Right lobe of liver (tissue), 6 donors: ENCODE results near the gene CAT. TPM values are rescaled to one million over a fixed set of nuclear protein-coding genes. Genes with fewer than 3 reads are reported as not detected.

Experiments
- ATAC-seq, 4 donors: fragments of 200-7000 bp; cut with Tn5 transposase; one replicate each; pipeline ENCODE4 v1.9.1; 2020; ENCODE audit warnings: mild to moderate bottlenecking in 4 of 4, moderate library complexity in 4 of 4
- DNase-seq, 3 donors: peaks; one replicate each; pipeline ENCODE4 v3.0.0-alpha.2; 2020
- H3K27ac ChIP-seq, 3 donors: fragments of 200-600 bp; one replicate each; pipeline ENCODE4 v1.8.0; 2022
- H3K27me3 ChIP-seq, 2 donors: fragments of 200-600 bp; one replicate each; pipeline ENCODE4 v1.8.0; 2022
- H3K36me3 ChIP-seq, 4 donors: fragments of 200-600 bp; sonication (generic) in 1 of 4; one replicate each; pipeline versions ENCODE4 v1.5.1 to v1.8.0; 2017 to 2022; ENCODE audit warnings: control low read depth in 1 of 4
- H3K4me1 ChIP-seq, 4 donors: fragments of 200-600 bp; sonication (generic) in 1 of 4; one replicate each; pipeline versions ENCODE4 v1.5.1 to v1.8.0; 2017 to 2022; ENCODE audit warnings: control low read depth in 1 of 4
- H3K4me3 ChIP-seq, 3 donors: fragments of 200-600 bp; one replicate each; pipeline ENCODE4 v1.8.0; 2022
- H3K9me3 ChIP-seq, 4 donors: fragments of 200-600 bp; sonication (generic) in 1 of 4; one replicate each; pipeline versions ENCODE4 v1.5.1 to v1.8.0; 2017 to 2022; ENCODE audit warnings: control low read depth in 1 of 4
- POLR2A ChIP-seq: fragments of 450-650 bp; IDR thresholded peaks from one replicate; pipeline ENCODE4 v1.6.1; 2017; ENCODE audit warnings: antibody characterized with exemption, mild to moderate bottlenecking
- WGBS: methylation state at CpG from one replicate; pipeline ENCODE4 v1.1.6; 2018; ENCODE audit warnings: low coverage, low lambda C conversion rate; ENCODE audit not compliant: insufficient coverage; ENCODE audit errors: missing lambda C conversion rate; 5-methylcytosine and 5-hydroxymethylcytosine counted together
- intact Hi-C, 2 donors: fragments of 100-400 bp; cut with DNase I; formaldehyde crosslinking; loops; one replicate each; pipeline versions ENCODE4 v1.11.2 to v1.14.1; 2022
- total RNA-seq, 6 experiments: library from RNA; depleted of rRNA in 2 of 6; stranded (reverse); fragments of >200 nt in 2 of 6; fragmentation: NEBNext Ultra II Directional in 3 of 6; extraction: Animal tissue kit (Norgen Biotek cat#: 25700) in 3 of 6; gene quantifications; one replicate each; pipeline versions ENCODE4 v1.1.0 to v1.2.4, GENCODE V29; 2016 to 2023
- TF ChIP-seq, protein P1 (sequence below), 4 donors: fragments of 200-600 bp in 3 of 4; fragments of 450-650 bp in 1 of 4; IDR thresholded peaks; one replicate each; pipeline versions ENCODE4 v1.5.1 to v1.8.0; 2016 to 2022; ENCODE audit warnings: antibody characterized with exemption in 4 of 4, mild to moderate bottlenecking in 2 of 4
- donor health status: DM: no; HTN: yes; CAD: no.
- donor health status: DM: no; HTN: no; CAD: no.
- donor health status: DM: no; HTN: no; CAD: no.
- donor health status: DM: no; HTN: yes; CAD: no.
- donor health status: DM: no; HTN: yes; CAD: no.

Gene CAT
- total RNA-seq, 6 experiments from 2014 or later = 212 to 450 (median 330) TPM

DNA sequence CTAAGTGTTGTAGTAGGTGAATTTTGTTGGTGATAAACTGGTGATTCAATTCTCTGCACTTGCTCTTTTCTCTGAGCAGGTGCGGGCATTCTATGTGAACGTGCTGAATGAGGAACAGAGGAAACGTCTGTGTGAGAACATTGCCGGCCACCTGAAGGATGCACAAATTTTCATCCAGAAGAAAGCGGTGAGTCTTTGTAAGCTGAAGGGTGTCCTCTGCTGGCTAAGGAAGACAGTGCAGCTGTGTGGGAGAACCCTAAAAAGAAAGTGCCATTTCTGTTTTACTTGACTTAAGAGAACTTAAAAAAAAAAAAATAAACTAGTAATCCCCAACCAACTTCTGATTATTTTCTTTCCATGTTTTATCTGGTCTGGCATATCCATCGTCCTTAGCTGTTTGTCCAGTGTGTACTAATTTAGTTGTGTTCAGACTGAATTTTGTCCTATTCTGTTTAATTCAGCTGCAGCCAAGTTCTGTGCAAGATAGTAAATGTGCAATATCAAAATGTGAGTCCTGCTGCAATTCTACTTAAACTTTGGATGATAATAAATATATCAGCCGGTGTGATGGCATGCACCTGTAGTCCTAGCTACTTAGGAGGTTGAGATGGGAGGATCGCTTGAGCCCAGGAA, 29.6 kb downstream of the CAT start:
- Histone ChIP-seq H3K27ac (no peak overlapping the region), H3K4me3 (no peak overlapping the region), H3K36me3 (peaks cover 0 to 85% (median 54%) of the 10 kb centered on the region in 4 donors), H3K4me1 (peaks cover 0 to 14% (median 0%) of the 10 kb centered on the region in 4 donors), H3K27me3 (no peaks in the 10 kb centered on the region), H3K9me3 (no peaks in the 10 kb centered on the region)
- WGBS = 39% methylated on average over 7 of the region's 8 CpGs
- TF ChIP-seq, protein P1, sequence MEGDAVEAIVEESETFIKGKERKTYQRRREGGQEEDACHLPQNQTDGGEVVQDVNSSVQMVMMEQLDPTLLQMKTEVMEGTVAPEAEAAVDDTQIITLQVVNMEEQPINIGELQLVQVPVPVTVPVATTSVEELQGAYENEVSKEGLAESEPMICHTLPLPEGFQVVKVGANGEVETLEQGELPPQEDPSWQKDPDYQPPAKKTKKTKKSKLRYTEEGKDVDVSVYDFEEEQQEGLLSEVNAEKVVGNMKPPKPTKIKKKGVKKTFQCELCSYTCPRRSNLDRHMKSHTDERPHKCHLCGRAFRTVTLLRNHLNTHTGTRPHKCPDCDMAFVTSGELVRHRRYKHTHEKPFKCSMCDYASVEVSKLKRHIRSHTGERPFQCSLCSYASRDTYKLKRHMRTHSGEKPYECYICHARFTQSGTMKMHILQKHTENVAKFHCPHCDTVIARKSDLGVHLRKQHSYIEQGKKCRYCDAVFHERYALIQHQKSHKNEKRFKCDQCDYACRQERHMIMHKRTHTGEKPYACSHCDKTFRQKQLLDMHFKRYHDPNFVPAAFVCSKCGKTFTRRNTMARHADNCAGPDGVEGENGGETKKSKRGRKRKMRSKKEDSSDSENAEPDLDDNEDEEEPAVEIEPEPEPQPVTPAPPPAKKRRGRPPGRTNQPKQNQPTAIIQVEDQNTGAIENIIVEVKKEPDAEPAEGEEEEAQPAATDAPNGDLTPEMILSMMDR (IDR thresholded peaks at IDR 0.05) = peak; percentile 64 to 71 (median 70)
- TF ChIP-seq POLR2A = no peak
- peak; percentile 62 to 73 (median 68) for ATAC-seq
- intact Hi-C loops = no loop called here
- no peak for DNase-seq

DNA sequence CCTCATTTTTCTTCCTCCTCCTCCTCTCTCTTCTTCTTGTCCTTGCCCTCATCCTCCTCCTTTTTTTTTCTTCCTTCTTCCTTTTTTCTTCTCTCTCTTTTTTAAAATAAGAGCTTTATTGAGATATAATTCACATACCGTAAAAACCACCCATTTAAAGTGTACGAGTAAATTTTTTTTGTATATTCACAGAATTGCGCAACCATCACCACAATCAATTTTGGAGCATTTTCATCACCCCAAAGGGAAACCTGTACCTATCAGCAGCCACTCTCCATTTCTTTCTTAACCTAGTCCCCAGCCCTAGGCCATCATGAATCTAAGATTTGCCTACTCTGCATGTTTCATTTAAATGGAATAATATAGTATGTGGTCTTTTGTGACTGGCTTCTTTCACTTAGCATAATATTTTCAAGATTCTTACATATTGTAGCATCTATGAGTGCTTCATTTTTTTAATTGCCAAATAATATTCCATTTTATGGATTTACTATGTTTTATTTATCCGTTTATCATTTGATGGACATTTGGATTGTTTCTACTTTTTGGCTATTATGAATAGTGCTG, 35.0 kb downstream of the CAT start:
- intact Hi-C loops = no loop called here

DNA sequence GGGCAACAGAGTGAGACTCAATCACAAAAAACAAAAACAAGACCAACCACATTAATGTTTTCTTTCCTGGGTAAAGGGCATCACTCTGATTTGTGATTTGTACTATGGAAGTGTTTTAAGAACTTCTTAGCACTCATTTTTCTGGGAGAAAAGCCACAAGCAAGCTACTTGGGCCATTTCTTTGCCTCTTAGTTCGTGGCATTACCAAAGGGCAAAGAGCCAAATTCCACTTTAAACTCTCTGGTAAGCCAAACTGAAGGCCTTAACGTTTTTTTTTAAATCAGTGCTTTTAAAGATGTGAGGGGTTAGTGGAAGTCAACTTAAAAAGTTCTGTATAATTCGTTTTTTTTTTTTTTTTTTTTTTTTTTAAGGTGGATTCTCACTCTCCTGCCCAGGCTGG, 36.9 kb downstream of the CAT start:
- H3K27ac ChIP-seq = no peak overlapping the region
- H3K36me3 ChIP-seq = peaks cover 0 to 20% (median 17%) of the 10 kb centered on the region in 4 donors
- H3K4me1 ChIP-seq = peaks cover 0 to 33% (median 3%) of the 10 kb centered on the region in 4 donors
- DNase-seq (no peak), ATAC-seq (no peak)
- no peaks in the 10 kb centered on the region for H3K27me3 ChIP-seq
- H3K9me3 ChIP-seq = no peaks in the 10 kb centered on the region
- WGBS = 22% methylated on average over 3 of the region's 3 CpGs
- no peak overlapping the region for H3K4me3 ChIP-seq
- intact Hi-C loops = no loop called here
- TF ChIP-seq, protein P1 (IDR thresholded peaks at IDR 0.05) = no peak
- no peak for TF ChIP-seq POLR2A

More for the DNA sequence above, 35.0 kb downstream of the CAT start:
- no peak for TF ChIP-seq POLR2A
- TF ChIP-seq, protein P1 (IDR thresholded peaks at IDR 0.05) = no peak
- H3K9me3 ChIP-seq = no peaks in the 10 kb centered on the region
- 55% methylated on average over 4 of the region's 4 CpGs for WGBS
- ATAC-seq = peak in 3 of 4 donors; percentile 15 to 37 (median 16)
- H3K36me3 ChIP-seq = peaks cover 0 to 40% (median 28%) of the 10 kb centered on the region in 4 donors
- H3K27me3 ChIP-seq = no peaks in the 10 kb centered on the region
- H3K4me1 ChIP-seq = peaks cover 0 to 20% (median 3%) of the 10 kb centered on the region in 4 donors
- no peak overlapping the region for H3K27ac ChIP-seq
- DNase-seq = no peak
- H3K4me3 ChIP-seq = no peak overlapping the region

DNA sequence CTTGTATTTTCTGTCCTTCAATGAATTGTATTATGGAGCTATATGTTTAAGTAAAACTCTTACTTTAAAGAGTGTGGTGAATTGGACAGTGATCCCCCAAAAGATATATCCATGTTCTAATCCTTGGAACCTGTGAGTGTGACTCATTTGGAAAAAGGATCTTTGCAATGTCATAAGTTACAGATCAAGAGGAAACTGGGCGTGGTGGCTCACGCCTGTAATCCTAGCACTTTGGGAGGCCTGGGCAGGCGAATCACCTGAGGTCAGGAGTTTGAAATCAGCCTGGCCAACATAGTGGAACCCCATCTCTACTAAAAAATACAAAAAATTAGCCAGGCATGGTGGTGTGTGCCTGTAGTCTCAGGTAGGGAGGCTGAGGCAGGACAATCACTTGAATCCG, 38.1 kb downstream of the CAT start:
- Histone ChIP-seq H3K9me3 (no peaks in the 10 kb centered on the region), H3K27me3 (no peaks in the 10 kb centered on the region), H3K27ac (no peak overlapping the region), H3K36me3 (peaks cover 0 to 8% (median 8%) of the 10 kb centered on the region in 4 donors), H3K4me3 (no peak overlapping the region), H3K4me1 (peaks cover 0 to 33% (median 3%) of the 10 kb centered on the region in 4 donors)
- intact Hi-C loops = no loop called here
- WGBS = 75% methylated on average over 4 of the region's 4 CpGs
- TF ChIP-seq, protein P1 (IDR thresholded peaks at IDR 0.05) = no peak
- TF ChIP-seq POLR2A = no peak
- no peak for ATAC-seq
- no peak for DNase-seq
